ENCODE results near the gene ATP6V0C. TPM values are rescaled to one million over a fixed set of nuclear protein-coding genes. Genes with fewer than 3 reads are reported as not detected.
A peak's percentile ranks its signal among the peaks of the same experiment; 100 is the strongest.

The ATP6V0C gene
- total RNA-seq, 1 experiment from 2014 or later = 176 TPM

GRCh38 chr16:2515180-2515851 lies 1.6 kb downstream of the ATP6V0C start:
- no CpG with 5 or more reads among the region's 14 CpGs for WGBS (ENCODE audit: extremely low coverage, insufficient read length, low lambda C conversion rate)

More at GRCh38 chr16:2515180-2515851, 1.6 kb downstream of the ATP6V0C start:
- Histone ChIP-seq H3K9me3 (ENCODE audit: control insufficient read depth, low read depth, low read length) (no peaks in the 10 kb centered on the region), H3K56ac (ENCODE audit: insufficient read length, low read depth, low read length) (no peak overlapping the region), H3K79me2 (ENCODE audit: insufficient read depth, low read length) (peaks cover 36% of the 10 kb centered on the region; the same call in 1 of the 2 replicates), H3T11ph (ENCODE audit: low read length) (no peak overlapping the region), H4K8ac (replicated peaks; ENCODE audit: insufficient read length, low read depth, low read length) (no peak overlapping the region), H2BK15ac (ENCODE audit: low read depth, low read length) (no peak overlapping the region), H2AFZ (ENCODE audit: low read length) (no peak overlapping the region), H2BK12ac (ENCODE audit: insufficient read length, low read depth, low read length) (no peak overlapping the region), H4K20me1 (ENCODE audit: control insufficient read depth, insufficient read depth, insufficient read length) (no peaks in the 10 kb centered on the region), H3K4me1 (ENCODE audit: insufficient read depth, low read length) (peaks cover 3% of the 10 kb centered on the region; the same call in 1 of the 2 replicates), H3K4me2 (ENCODE audit: insufficient read depth, insufficient read length, low read length) (peak overlapping the region; percentile 92), H3K4ac (ENCODE audit: low read depth, low read length) (no peak overlapping the region), H3K14ac (ENCODE audit: insufficient read depth, low read length) (no peak overlapping the region), H3K23ac (ENCODE audit: insufficient read length, low read depth, low read length) (no peak overlapping the region), H3K27me3 (ENCODE audit: insufficient read depth, low read length) (no peaks in the 10 kb centered on the region), H4K91ac (ENCODE audit: insufficient read length, low read depth, low read length) (no peak overlapping the region), H3K9ac (ENCODE audit: extremely low read depth, insufficient read length, low read length) (peak overlapping the region; percentile 74), H3K79me1 (ENCODE audit: insufficient read depth, low read depth, low read length, poor library complexity, severe bottlenecking) (peaks cover 7% of the 10 kb centered on the region), H4K5ac (ENCODE audit: insufficient read length, low read depth, low read length) (no peak overlapping the region), H2BK5ac (ENCODE audit: insufficient read length, low read length) (no peak overlapping the region), H3K27ac (ENCODE audit: insufficient read length, low read depth, low read length) (no peak overlapping the region), H2AK5ac (ENCODE audit: insufficient read length, low read length) (no peak overlapping the region), H3K18ac (ENCODE audit: insufficient read length, low read depth, low read length) (no peak overlapping the region), H2BK120ac (ENCODE audit: low read depth, low read length, poor library complexity, severe bottlenecking) (no peak overlapping the region), H2BK20ac (ENCODE audit: low read depth, low read length, poor library complexity, severe bottlenecking) (no peak overlapping the region), H3K23me2 (ENCODE audit: insufficient read length, low read depth, low read length, poor library complexity, severe bottlenecking) (peaks cover 16% of the 10 kb centered on the region)
- H3K27me3 Mint-ChIP-seq (ENCODE audit: low read depth) = peaks cover 5% of the 10 kb centered on the region
- TF ChIP-seq, protein P1, sequence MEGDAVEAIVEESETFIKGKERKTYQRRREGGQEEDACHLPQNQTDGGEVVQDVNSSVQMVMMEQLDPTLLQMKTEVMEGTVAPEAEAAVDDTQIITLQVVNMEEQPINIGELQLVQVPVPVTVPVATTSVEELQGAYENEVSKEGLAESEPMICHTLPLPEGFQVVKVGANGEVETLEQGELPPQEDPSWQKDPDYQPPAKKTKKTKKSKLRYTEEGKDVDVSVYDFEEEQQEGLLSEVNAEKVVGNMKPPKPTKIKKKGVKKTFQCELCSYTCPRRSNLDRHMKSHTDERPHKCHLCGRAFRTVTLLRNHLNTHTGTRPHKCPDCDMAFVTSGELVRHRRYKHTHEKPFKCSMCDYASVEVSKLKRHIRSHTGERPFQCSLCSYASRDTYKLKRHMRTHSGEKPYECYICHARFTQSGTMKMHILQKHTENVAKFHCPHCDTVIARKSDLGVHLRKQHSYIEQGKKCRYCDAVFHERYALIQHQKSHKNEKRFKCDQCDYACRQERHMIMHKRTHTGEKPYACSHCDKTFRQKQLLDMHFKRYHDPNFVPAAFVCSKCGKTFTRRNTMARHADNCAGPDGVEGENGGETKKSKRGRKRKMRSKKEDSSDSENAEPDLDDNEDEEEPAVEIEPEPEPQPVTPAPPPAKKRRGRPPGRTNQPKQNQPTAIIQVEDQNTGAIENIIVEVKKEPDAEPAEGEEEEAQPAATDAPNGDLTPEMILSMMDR (conservative IDR thresholded peaks at IDR 0.05) = no peak
- peak overlapping the region; percentile 36 to 96 (median 66); a peak in 3 of 7 replicates for H3K27ac Mint-ChIP-seq
- H3K9me3 Mint-ChIP-seq = no peaks in the 10 kb centered on the region; a peak in 1 of 5 replicates
- DNase-seq = no peak
- H3K4me3 Mint-ChIP-seq = peak overlapping the region; percentile 90 to 91
- peaks cover 46 to 55% of the 10 kb centered on the region in 2 experiments for H3K4me1 Mint-ChIP-seq
- H3K36me3 Mint-ChIP-seq (ENCODE audit: insufficient read depth in 1 of 3, low read depth in 3 of 3) = peaks cover 5 to 18% (median 15%) of the 10 kb centered on the region in 3 experiments; a peak in 6 of 7 replicates
